Skeletal muscle tissue (tissue), 5 donors: ENCODE measurements around the gene LRRC14B. TPM values are rescaled to one million over a fixed set of nuclear protein-coding genes. Genes with fewer than 3 reads are reported as not detected.
"Not testable (repeated sequence)": the region's sequence is repeated elsewhere in the genome, so short reads cannot be mapped to it uniquely, and the experiment has no call there.

ENCODE experiments used
- H3K27ac ChIP-seq: one replicate; pipeline ENCODE4 v1.7.0; 2013; ENCODE audit warnings: mild to moderate bottlenecking, low read depth, low read length, inconsistent platforms
- H3K27me3 ChIP-seq, 3 donors: one replicate each; pipeline ENCODE4 v1.7.0; 2013; ENCODE audit warnings: low read length in 3 of 3; ENCODE audit not compliant: control insufficient read depth in 3 of 3, insufficient read depth in 3 of 3
- H3K36me3 ChIP-seq, 3 donors: one replicate each; pipeline ENCODE4 v1.7.0; 2013; ENCODE audit warnings: low read length in 3 of 3; ENCODE audit not compliant: control insufficient read depth in 3 of 3, insufficient read depth in 3 of 3
- H3K4me1 ChIP-seq, 3 donors: one replicate each; pipeline ENCODE4 v1.7.0; 2013; ENCODE audit warnings: low read length in 3 of 3, mild to moderate bottlenecking in 3 of 3; ENCODE audit not compliant: control insufficient read depth in 3 of 3, insufficient read depth in 3 of 3
- H3K4me3 ChIP-seq, 3 donors: one replicate each; pipeline ENCODE4 v1.7.0; 2013; ENCODE audit warnings: low read length in 3 of 3
- H3K9ac ChIP-seq, 3 donors: one replicate each; pipeline ENCODE4 v1.7.0; 2013; ENCODE audit warnings: low read length in 3 of 3, mild to moderate bottlenecking in 3 of 3, moderate library complexity in 2 of 3, low read depth in 1 of 3
- H3K9me3 ChIP-seq, 3 donors: one replicate each; pipeline ENCODE4 v1.7.0; 2013; ENCODE audit warnings: low read length in 3 of 3; ENCODE audit not compliant: control insufficient read depth in 3 of 3
- small RNA-seq: library from RNA; depleted of rRNA; stranded (forward); fragments of <200 nt; gene quantifications from one replicate; pipeline ENCODE3, GENCODE V24; 2014
- total RNA-seq: library from RNA; depleted of rRNA; stranded (reverse); fragments of >200 nt; gene quantifications from one replicate; pipeline ENCODE4 v1.2.3, GENCODE V29; 2014
- donor health status: Osteomylitis.

The LRRC14B gene
- total RNA-seq, 1 donor from 2014 or later, result 19.3 TPM

DNA sequence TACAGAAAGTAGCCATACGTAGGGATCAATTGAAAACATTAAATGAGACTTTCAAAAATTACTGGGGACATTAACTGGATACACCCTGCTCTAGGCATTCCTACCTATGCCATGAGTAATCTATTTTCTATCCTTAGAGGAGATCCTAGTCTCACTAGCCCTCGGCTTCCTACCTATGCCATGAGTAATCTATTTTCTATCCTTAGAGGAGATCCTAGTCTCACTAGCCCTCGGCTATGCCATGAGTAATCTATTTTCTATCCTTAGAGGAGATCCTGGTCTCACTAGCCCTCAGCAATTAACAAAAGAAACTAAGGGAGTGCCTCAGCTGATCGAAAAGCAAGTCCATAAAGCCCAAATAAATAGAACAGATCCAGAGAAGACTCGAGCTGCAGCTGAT, 54.4 kb downstream of the LRRC14B start:
- peaks cover 6 to 12% (median 11%) of the 10 kb centered on the region in 3 donors for H3K4me1 ChIP-seq
- peaks cover 29 to 37% (median 36%) of the 10 kb centered on the region in 3 donors for H3K36me3 ChIP-seq
- not testable (repeated sequence) for H3K27me3 ChIP-seq, H3K4me3 ChIP-seq, H3K9ac ChIP-seq, H3K9me3 ChIP-seq, H3K27ac ChIP-seq

Small RNA genes lying within 50 kb of the gene (small RNA-seq; reads per million reads assigned to genes)
- not detected for gene RF00019

Other genes starting within 250 kb of the LRRC14B start
- gene PLEKHG4B, start 99.3 kb upstream of the LRRC14B start, total RNA-seq, result 0.52 TPM
- gene CCDC127, start 26.7 kb downstream of the LRRC14B start, total RNA-seq, result 6.3 TPM
- 98.6 TPM for gene SDHA, start 26.8 kb downstream of the LRRC14B start, total RNA-seq
- 42.3 TPM for gene PDCD6, start 80.2 kb downstream of the LRRC14B start, total RNA-seq
- gene AHRR, start 130.2 kb downstream of the LRRC14B start, total RNA-seq, result 1.0 TPM